Hematopoietic multipotent progenitor cell treated with erythropoietin and hydrocortisone succinate and interleukin-3 and kit ligand, for 4 days (in vitro differentiated cells): ENCODE data around the gene PDIK1L.
"Not testable (repeated sequence)": the region's sequence is repeated elsewhere in the genome, so short reads cannot be mapped to it uniquely, and the experiment has no call there.

Experiments used
- DNase-seq: peaks from one replicate; pipeline ENCODE4 v3.0.0-alpha.2; 2015

PDIK1L gene

DNA sequence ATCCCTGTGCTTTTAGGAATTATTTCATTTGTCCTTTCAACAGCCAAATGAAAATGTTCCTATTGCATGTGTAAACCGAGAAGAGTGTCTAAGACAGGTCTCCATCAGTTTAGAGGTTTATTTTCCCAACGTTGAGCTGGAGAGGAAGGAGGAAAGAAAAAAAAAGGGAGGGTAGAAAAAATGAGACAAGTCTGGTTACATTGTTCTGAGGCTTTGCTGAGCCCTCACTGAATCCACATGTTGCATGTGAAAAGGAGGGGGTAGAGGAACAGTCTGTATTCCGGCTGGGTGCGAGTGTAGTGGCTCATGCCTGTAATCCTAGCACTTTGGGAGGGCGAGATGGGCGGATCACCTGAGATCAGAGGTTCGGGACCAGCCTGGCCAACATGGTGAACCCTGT lies 19.2 kb upstream of the PDIK1L start:
- DNase-seq, result no peak

DNA sequence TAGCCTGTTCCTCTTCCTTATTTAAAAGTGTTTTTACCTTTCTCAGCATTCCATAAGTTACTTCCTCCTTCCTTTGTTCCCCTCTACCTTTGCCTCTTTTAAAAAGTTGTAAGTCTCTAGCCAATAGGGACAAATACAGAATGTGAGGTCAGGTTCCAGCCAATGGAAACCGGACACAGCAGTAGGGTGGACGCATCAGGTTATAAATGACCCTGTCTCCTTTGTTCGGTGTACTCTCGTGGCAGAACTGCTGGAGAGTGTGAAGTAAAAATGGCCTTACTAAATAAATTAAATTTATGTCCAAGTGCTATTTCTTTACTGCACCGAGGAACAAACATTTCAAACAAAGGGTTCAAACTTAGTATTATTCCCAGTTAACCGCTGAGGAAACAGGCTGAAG lies 18.1 kb upstream of the PDIK1L start:
- not testable (repeated sequence) for DNase-seq

DNA sequence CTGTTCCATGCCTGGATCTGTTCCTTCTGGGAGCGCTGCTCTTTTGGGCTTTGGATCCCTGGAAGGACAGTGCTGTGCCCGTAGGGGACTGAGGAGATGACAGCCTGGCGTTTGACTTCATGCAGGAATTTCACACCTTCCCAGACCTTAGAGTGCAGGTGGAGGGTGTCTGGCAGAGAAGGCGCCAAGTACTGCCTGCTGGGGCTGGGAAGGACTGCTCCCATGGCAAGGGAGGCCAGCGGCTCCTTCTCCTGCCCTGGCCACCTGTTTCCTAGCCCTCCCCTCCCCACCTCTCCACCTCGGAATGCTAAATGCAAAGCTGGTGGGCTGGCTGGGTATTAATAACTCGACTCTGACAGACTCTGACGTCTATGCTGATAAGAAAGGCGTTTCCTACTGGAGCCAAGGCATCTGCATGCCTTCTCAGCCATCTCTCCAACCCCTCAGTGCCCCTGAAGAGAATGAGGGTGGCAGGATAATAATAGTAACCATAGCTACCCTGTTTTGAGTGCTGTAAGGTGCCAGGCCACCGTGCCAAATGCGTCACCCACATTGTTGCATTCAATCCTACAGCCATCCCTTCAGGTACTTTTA lies 17.5 kb upstream of the PDIK1L start:
- no peak for DNase-seq

DNA sequence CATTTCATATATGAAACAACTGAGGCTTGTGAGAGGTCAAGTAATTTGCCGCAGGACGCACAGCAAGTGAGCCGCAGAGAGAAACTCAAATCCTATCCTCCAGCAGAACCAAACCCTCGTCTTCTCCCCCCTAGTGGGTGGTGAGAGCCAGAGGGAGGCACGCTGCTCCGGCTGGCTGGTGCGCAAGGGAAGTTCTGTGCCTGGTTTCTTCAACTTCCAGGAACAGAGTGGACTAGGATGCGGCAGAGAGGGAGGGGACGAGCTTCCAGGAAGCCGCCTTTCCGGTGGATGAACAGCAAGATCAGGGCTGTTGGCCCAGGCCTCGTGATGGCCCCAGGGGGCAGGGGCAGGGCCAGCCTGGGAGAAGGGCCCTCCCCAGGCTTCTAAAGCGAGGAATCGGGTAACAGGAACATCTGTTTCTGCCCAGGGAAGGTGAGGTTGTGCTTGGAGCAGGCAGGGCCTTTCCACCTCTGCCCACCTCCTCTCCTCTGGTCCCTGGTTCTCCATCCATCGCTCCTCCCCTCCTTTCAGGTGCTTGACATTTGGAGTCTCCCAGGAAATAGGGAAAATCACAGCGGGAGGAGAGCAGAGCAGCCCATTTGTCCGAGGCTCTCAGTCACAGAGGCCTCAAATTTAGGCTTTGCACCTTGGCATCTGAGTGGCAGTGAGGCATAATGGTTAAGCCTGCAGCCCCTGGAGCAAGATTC lies 16.8 kb upstream of the PDIK1L start:
- DNase-seq, result no peak

DNA sequence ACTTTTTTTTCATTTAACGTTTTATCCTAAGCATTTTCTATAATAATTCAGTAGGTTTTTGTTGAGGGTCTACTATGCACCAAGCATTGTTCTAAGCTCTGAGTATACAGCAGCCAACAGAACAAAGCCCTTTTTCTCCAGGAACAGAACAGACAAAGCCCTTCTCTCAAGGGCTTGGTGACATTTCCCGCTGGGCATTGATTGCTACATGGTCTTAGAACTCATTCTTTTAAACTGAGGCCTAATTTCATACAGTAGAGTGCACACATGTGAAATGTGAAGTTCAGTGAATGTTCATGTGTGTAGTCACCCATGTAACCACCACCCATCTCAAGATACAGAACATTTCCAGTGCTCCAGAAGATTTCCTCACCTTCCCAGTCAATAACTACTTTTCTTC lies 15.2 kb upstream of the PDIK1L start:
- no peak for DNase-seq

DNA sequence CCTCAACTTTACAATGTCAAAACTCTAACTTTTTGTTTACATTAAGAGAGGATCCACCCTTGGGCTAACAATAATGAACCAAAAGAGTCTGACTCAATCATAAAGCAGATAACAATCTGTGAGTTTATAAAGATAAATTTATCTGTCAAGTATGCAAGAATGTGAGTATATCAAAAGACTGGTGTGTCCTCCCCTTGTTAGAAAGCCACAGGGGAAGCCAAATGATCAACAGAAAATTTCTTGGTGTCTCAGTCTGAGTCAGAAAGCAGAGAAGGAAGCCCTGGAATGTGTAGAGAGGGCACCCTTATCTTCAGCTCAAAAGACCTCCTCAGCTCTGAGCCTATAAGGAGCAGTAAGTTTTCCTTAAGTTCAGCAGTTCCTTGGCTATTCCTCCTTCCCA lies 13.9 kb upstream of the PDIK1L start:
- DNase-seq, result peak; percentile 32

DNA sequence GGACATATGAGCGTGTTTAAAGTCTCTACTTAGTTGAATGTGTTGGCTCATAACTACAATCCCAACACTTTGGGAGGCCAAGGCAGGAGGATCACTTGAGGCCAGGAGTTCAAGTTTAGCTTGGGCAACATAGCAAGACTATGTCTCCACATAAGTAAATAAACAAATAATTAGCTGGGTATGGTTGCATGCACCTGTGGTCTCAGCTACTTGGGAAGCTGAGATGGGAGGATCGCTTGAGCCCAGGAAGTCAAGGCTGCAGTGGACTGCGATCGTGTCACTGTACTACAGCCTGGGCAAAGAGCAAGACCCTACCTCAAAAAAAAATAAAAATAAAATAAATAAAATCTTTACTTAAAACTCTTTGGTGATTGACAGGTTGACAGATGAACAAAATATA lies 13.0 kb upstream of the PDIK1L start:
- no peak for DNase-seq

DNA sequence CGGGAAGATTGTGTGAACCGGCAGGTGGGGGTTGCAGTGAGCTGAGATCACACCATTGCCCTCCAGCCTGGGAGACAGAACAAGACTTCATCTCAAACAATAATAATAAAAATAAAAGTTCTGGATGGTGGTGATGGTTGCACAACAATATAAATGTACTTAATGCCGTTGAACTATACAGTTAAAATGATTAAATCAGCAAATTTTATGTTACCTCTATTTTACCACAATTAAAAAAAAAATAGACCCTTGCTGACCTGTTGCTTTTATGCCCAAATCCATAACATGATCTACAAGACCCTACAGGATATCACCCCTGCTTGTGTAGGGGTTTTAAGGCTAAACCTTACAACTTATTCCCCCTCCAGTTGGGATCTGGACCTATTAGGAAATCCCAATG lies 11.8 kb upstream of the PDIK1L start:
- DNase-seq, result no peak

DNA sequence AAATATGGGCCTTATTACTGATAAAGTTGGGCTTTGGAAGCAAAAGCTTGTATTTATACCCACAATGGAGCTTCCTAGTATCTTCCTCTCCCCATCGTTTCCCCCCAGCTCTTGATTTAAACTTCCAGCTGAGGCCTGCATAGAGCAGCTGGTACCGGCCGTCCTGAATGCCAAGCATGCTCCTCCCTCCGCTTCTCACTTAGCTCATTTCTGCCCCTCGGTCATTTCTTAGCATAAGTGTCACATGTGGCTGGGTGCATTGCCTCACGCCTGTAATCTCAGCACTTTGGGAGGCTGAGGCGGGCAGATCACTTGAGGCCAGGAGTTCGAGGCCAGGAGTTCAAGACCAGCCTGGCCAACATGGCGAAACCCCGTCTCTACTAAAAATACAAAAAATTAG lies 11.4 kb upstream of the PDIK1L start:
- not testable (repeated sequence) for DNase-seq

DNA sequence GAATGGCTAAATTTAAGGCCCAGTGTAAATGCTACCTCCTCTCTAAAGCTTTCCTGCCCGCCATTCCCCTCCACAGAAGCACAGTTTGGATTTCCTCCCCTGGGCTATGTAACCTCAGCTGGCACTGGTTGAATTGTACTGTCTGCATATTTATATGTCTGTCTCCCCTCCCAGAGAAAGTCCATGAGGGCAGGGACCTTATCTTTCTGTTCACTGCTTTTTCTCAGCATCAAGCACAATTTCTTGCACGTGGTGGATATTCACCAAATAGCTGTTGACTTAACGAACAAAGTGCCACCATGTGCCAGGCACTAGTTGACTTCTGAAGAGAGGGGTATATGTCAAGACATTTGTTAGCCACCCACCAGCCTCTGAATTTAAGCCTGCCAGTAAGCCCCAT lies 9.5 kb upstream of the PDIK1L start:
- no peak for DNase-seq

DNA sequence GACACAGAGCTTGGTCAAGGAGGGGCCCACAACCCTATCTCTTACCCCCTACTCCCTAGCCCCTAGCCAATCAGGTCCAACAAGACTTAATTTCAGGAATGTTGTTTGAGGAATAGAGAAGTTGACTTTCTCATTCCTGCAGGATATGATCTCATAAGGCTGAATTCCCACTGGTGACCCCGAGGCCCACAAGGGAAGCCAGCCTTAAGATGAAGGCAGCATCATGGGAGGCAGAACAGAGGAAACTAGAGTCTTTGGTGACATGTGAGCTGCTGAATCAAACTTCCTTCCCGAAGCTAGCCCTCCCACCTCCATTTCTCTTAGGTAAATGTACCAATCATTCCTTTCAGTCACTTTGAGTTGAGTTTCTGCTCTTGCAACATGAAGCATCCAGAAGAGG lies 9.1 kb upstream of the PDIK1L start:
- no peak for DNase-seq

DNA sequence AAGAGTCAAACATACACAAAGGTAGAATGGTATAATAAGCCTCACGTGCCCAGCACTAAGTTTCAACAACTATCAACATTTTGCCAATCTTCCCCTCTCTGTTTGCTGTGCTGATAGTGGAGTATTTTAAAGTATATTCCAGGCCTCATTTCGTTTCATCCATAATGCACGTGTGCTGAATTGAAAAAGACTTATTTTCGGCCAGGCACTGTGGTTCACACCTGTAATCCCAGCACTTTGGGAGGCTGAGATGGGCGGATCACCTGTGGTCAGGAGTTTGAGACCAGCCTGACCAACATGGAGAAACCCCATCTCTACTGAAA lies 6.4 kb upstream of the PDIK1L start:
- DNase-seq, result not testable (repeated sequence)

DNA sequence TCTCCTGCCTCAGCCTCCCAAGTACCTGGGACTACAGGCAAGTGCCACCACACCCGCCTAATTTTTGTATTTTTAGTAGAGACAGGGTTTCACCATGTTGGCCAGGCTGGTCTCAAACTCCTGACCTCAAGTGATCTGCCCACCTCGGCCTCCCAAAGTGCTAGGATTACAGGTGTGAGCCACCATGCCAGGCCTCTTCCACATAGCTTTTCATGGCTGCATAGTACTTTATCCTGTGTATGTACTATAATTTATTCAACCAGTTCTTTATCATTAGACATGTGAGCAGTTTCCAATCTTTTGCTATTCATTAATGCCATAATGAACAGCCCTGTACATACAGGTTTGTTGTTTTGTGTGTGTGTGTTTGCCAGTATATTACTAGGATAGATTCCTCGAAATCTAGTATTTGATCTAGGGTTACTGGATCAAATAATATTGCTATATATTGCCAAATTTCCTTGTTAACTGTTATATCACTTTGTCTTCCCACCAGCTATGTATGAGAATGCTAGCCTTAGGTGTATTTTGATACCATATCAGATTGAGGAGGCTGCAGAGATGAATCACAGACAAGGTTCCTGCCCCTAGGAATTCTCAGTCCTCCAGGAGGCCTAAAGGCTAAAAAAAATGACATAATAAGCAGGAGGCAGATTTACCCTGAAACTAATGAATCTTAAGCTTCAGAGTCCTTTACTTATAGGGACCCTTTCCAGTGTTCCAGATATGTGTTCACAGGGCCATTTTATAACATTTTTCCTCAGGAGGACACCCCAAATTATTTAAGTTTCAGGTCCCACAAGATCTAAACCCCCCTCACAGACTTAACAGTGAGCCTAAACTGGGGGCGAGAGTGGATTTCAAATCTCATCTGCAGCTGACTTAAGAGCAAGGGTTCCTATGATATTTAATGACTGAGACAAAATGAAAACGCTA lies 2.1 kb upstream of the PDIK1L start:
- no peak for DNase-seq

DNA sequence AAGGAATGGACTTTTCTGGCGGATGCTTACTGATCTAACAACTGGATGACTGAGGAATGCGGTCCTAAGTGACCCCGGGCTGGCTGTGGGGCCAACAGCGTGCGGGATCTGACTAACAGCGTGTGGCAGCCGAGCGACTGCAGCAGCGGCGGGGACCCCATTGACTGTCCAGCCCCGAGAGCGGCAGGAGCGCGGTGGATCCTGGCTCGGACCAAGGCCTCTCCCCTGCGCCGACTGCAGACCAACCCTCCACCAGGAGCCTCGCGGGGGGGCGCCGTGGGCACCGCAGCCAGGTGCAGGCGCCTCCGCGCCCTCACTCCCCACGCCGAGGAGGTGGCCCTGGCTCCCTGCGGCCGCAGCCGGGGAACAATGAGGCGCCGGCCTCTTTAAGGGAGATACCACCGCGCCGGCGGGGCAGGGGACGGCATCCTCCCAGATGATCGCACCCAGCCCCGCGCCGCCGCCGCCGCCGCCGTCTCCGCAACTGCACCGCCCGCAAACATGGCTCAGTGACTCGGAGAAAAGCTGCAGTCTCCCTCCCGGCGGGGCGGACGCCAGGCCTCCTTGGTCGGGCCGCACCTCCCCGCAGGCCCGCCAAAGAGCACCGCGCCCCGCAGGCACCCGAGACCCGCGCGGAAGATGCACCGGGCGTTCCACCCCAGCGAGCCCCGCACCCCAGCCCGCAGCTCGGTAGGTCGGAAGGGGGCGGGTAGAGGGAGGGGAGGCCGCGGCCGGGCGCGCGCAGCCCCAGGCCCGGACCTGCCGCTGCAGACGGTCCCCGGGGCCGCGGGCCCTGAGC lies 694 bp upstream of the PDIK1L start:
- DNase-seq, result peak; percentile 90

DNA sequence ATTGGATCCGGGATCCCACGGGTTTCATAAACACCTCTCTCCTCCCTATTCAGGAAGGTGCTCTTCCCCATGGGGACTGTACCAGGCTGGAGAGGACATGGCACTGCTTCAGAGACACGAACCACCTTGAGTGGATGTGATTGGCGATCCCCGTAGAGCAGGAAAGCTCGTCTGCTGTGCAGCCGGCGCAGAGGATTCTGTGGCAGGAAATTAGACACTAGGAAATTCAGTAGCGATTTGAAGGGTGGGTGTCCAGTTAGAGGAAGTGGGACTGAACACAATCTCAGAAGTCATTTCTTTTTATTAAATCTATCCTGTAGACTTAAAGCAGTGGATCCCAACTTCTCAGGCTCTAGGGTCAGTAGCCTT lies 767 bp downstream of the PDIK1L start:
- peak; percentile 59 for DNase-seq

DNA sequence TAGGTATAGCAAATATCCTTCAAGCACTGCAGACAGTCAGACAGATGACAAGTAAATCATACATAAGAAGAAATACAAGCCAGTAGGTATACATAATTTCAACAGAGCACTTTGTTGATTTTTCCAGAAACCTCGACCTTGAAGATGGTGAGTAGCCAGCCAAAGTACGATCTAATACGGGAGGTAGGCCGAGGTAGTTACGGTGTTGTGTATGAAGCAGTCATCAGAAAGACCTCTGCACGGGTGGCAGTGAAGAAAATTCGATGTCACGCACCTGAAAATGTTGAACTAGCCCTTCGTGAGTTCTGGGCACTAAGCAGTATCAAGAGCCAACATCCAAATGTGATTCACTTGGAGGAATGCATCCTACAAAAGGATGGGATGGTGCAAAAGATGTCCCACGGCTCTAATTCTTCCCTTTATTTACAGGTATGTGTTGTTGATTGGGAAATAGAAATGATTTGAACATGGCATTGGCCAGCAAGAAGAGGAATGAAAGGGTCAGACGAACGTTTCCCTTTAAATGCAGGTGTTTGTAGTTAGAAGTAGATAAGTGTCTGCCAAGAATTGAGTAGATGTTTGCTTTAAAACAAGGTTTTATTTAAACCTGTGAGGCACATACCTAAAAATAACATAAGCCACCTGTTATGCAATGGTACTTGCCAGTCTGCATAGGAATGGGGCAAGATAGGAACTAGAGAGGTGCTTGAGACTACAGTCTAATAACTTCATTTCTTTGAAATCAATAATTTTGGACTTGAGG lies 2.7 kb downstream of the PDIK1L start:
- DNase-seq, result no peak

DNA sequence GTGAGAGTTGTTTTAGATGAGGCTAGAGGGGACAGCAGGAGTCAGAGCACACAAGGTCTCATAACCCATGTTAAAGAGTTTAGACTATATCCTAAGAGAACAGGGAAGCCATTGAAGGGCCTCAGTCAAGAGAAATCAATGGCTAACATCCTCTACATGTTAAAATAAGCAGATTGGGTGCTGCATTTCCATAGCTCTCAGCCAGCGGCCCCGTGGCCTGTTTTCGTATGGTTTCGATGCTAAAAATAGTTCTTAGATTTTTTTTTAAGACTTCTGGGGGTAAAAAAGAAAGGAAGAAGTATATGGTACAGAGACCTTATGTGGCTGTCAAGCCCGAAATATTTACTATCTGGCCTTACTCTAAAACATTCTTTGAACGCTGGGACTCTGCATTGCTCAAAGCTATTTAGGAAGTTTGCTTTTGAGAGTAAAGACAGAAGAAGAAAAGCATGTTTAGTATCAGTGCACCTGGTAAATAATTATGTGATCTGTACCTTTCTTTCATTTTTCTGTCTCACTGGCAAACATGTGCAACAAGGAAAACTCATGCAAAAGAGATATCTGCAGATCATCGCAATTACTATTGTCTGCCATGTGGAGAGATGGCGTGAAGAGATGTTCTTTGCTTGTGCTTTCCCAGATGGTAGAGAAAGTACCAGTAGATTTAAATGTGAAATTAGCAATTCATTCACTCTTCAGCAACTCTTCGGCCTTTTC lies 8.4 kb downstream of the PDIK1L start:
- no peak for DNase-seq

DNA sequence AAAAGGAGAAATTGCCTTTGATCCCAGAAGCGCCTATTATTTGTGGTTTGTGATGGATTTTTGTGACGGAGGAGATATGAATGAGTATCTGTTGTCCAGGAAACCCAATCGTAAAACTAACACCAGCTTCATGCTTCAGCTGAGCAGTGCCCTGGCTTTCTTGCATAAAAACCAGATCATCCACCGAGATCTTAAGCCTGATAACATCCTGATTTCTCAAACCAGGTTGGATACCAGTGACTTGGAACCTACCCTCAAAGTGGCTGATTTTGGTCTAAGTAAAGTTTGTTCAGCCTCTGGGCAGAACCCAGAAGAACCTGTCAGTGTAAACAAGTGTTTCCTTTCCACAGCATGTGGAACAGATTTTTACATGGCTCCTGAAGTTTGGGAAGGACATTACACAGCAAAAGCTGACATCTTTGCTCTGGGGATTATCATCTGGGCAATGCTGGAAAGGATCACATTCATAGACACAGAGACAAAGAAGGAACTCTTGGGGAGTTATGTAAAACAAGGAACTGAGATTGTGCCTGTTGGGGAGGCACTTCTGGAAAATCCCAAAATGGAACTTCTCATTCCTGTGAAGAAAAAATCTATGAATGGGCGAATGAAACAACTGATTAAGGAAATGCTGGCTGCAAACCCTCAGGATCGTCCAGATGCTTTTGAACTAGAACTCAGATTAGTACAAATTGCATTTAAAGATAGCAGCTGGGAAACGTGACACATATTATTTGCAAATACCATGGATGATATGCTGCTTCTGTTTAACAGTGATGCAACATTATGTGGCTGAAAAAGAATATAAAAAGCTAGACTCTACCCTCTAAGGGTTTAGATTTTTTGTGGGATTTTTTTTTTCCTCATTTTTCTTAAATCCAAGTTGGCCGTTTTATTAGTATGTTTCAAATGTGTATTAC lies 10.5 kb downstream of the PDIK1L start:
- DNase-seq, result peak; percentile 71

DNA sequence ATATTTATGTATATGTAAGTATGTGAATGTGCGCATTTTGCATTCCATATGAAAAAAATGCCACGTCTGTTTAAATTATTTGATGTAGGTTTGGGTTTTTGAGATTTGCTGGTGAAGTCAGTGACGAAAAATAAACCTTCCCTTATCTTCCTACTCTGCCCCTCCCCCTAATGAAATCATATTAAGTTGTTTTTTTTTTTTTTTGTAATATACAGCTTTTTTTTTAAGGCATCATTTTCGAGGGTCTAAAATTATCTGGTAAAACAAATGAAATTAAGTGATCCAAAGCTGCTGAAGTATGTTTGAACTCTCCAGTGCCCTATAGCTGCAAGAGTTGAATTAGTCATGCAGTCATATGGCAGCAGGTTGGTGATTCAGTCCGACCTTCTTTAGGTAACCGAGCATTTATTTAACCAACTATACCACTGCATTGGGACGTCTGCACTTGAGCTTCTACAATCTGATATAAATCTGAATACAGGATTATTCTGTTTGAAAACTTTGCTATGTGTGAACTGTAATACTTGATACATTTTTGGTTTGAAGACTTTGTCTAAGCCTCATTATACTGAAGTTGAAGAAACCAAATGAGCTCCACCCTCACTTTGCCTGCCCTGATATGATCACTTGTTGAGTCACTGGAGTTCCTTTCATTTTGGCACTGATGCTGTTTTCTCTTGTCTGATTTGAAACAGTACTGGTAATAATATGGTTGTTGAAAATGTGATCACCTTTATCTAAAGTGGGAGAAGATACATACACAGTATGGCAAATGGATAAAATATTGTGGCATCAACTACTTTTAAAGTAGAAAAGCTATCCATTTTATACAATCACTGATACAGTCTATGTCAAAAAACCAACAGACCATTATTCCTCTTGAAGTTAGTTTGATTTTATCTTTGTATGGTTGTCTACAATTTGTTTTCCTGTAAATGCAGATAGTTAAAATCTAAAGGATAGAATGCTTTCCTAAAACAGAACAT lies 11.7 kb downstream of the PDIK1L start:
- peak; percentile 86 for DNase-seq
